Type B pancreatic cell (in vitro differentiated cells): ENCODE results near the gene EDN3. TPM values are rescaled to one million over a fixed set of nuclear protein-coding genes. Genes with fewer than 3 reads are reported as not detected.
A peak's percentile ranks its signal among the peaks of the same experiment; 100 is the strongest.

Experiments used
- DNase-seq: peaks from one replicate; pipeline ENCODE4 v3.0.0; 2021; ENCODE audit warnings: mixed read lengths; ENCODE audit not compliant: unreplicated experiment; ENCODE audit errors: extremely low spot score
- H3K27ac Mint-ChIP-seq: 2 replicates; pipeline ENCODE4 v1.8.0; 2021; ENCODE audit warnings: mild to moderate bottlenecking, mixed read lengths
- H3K27me3 Mint-ChIP-seq: 2 replicates; pipeline ENCODE4 v1.8.0; 2021; ENCODE audit warnings: mixed read lengths
- H3K36me3 Mint-ChIP-seq: 2 replicates; pipeline ENCODE4 v1.8.0; 2021; ENCODE audit warnings: mixed read lengths
- H3K4me1 Mint-ChIP-seq: one replicate; pipeline ENCODE4 v1.8.0; 2021; ENCODE audit warnings: mixed read lengths; ENCODE audit not compliant: unreplicated experiment
- H3K4me3 Mint-ChIP-seq: 2 replicates; pipeline ENCODE4 v1.8.0; 2021; ENCODE audit warnings: mild to moderate bottlenecking, mixed read lengths
- H3K9me3 Mint-ChIP-seq: 2 replicates; pipeline ENCODE4 v1.8.0; 2021; ENCODE audit warnings: mixed read lengths
- total RNA-seq: library from RNA; stranded (reverse); gene quantifications from 2 replicates; pipeline ENCODE4 v1.2.1, GENCODE V29; 2021; ENCODE audit warnings: low replicate concordance
- TF ChIP-seq, protein P1 (sequence below): fragments of 200-600 bp; sonication (generic); conservative IDR thresholded peaks from 2 replicates; pipeline ENCODE4 v1.5.0; 2021; ENCODE audit warnings: antibody characterized with exemption, mild to moderate bottlenecking

EDN3 gene
- total RNA-seq, 1 donor from 2014 or later = 30.4 TPM

DNA sequence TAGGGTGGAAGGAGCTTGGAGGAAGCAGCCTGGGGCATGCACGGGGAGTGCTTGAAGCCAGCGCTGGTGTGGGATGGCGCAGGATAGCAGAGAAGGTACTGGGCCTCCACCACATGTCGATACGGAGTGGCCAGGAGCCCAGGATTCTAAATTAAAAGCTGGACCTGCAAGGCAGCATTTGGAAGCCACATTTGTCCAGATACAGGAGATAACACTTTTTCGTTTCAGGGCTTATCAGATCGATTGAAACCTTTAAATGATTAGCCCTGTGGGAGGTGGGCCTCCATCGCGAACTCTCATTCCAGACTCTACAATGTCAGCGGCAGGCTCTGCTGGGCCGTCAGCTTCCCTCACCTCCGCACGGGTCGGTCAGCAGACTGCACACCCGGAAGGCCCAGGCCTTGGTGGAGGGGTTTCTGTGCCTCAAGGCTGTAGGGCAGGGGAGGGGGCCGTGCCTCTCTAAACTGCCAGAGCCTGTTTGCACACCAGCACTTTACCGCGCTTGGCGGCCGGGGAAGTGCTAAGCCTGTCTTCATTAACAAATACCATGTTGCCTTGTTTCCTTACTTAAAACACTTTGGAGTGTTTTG, 17.9 kb downstream of the EDN3 start:
- peak overlapping the region; percentile 23 for H3K27ac Mint-ChIP-seq
- TF ChIP-seq, protein P1, sequence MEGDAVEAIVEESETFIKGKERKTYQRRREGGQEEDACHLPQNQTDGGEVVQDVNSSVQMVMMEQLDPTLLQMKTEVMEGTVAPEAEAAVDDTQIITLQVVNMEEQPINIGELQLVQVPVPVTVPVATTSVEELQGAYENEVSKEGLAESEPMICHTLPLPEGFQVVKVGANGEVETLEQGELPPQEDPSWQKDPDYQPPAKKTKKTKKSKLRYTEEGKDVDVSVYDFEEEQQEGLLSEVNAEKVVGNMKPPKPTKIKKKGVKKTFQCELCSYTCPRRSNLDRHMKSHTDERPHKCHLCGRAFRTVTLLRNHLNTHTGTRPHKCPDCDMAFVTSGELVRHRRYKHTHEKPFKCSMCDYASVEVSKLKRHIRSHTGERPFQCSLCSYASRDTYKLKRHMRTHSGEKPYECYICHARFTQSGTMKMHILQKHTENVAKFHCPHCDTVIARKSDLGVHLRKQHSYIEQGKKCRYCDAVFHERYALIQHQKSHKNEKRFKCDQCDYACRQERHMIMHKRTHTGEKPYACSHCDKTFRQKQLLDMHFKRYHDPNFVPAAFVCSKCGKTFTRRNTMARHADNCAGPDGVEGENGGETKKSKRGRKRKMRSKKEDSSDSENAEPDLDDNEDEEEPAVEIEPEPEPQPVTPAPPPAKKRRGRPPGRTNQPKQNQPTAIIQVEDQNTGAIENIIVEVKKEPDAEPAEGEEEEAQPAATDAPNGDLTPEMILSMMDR = no peak
- peak overlapping the region; percentile 21 for H3K4me3 Mint-ChIP-seq
- no peaks in the 10 kb centered on the region for H3K9me3 Mint-ChIP-seq
- H3K4me1 Mint-ChIP-seq = peaks cover 63% of the 10 kb centered on the region
- peaks cover 10% of the 10 kb centered on the region for H3K36me3 Mint-ChIP-seq
- DNase-seq = no peak
- peaks cover 27% of the 10 kb centered on the region for H3K27me3 Mint-ChIP-seq

DNA sequence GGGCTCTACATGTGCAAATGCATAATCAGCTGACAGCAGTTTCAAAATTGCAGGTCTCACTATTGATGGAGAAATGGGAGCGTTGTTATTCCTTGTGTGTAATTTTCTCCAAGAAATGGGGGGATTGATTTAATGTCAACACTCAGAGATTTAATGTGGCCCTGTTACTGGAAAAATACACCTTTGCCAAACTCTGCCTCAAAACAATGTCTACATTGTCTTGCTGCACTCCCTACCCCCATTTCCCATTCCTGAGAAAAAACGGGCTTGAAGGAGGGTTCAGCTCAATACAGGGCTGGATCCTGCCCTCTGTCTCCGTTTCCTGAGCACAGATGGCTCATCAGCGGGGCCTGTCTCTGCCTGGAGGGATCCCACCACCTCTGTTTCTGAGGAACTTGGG, 18.4 kb downstream of the EDN3 start:
- H3K9me3 Mint-ChIP-seq = no peaks in the 10 kb centered on the region
- TF ChIP-seq, protein P1 = no peak
- H3K4me3 Mint-ChIP-seq = peak overlapping the region; percentile 34
- H3K27ac Mint-ChIP-seq = no peak overlapping the region
- peaks cover 64% of the 10 kb centered on the region for H3K4me1 Mint-ChIP-seq
- no peak for DNase-seq
- H3K36me3 Mint-ChIP-seq = peaks cover 10% of the 10 kb centered on the region
- H3K27me3 Mint-ChIP-seq = peaks cover 30% of the 10 kb centered on the region

DNA sequence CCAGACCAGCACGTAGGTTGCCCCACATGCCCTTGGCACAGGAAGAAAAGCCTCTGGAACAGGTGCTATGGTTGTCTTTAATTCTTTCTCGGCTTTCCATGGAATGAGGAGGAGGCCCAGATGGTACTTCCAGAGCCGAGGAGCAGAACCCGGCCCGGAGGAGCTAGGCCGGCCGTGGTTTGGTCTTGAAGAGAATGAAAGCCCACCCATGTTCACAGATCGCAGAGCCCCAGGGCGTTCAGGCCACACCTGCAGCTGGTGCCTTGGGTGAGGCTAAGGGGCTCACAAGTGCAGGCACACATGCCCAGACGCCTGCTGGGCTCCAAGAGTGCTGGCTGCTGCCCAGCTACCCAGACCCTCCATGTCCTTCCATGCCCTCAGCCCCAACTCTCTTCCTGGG, 20.0 kb downstream of the EDN3 start:
- H3K27me3 Mint-ChIP-seq = peaks cover 38% of the 10 kb centered on the region
- no peak for DNase-seq
- H3K4me1 Mint-ChIP-seq = peaks cover 62% of the 10 kb centered on the region
- peaks cover 10% of the 10 kb centered on the region for H3K36me3 Mint-ChIP-seq
- no peak overlapping the region for H3K4me3 Mint-ChIP-seq
- no peak overlapping the region for H3K27ac Mint-ChIP-seq
- H3K9me3 Mint-ChIP-seq = no peaks in the 10 kb centered on the region
- TF ChIP-seq, protein P1 = no peak

DNA sequence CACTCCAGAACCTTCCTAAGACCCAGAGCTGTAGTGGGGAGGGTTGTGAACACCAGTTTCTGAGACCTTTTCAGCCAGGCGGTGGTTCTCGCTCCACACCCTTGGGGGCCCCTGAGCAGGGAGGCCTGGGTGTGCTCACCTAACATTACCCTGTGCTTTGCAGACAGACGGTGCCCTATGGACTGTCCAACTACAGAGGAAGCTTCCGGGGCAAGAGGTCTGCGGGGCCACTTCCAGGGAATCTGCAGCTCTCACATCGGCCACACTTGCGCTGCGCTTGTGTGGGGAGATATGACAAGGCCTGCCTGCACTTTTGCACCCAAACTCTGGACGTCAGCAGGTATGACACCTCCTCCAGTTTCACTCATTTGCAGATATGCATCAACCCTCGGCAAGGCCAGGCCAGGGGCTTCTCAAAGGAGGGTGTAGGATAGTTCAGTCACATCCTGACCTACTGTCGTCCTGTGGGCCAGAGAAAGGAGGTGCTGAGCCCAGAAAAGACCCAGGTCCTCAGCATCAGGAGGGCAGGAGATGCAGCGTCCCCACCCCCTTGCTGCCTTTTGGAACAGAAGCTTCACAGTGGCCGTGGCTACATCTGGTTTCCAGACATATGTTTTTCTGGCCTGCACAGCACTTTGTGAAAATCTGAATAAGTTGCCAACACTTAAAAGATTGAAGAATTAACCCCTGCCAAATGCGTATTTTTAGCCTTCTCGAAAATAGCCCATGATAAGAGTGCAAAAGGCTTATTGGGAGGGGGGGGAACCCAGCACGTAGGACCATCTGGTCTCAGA, 20.6 kb downstream of the EDN3 start:
- TF ChIP-seq, protein P1 = no peak
- Mint-ChIP-seq H3K4me1 (peaks cover 67% of the 10 kb centered on the region), H3K9me3 (no peaks in the 10 kb centered on the region), H3K4me3 (no peak overlapping the region), H3K36me3 (peaks cover 10% of the 10 kb centered on the region), H3K27me3 (peaks cover 44% of the 10 kb centered on the region), H3K27ac (no peak overlapping the region)
- no peak for DNase-seq

DNA sequence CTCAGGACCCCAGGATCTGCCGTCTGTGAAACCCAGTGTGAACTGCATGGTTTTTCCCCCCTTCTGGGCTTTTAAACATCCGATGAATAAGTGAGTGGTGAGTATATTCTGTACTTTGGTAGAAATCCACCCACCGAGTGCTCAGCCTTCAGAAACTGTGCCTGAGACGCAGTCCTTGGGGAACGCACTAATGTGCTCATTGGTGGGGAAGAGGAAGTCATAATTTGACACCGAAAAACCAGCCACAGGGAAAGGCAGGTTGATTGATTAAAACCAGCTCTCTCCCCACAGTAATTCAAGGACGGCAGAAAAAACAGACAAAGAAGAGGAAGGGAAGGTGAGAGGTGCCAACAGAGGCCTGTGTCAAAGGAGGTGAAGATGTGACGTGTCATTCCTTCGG, 21.7 kb downstream of the EDN3 start:
- Mint-ChIP-seq H3K27me3 (peaks cover 42% of the 10 kb centered on the region), H3K27ac (no peak overlapping the region), H3K4me1 (peaks cover 62% of the 10 kb centered on the region), H3K4me3 (peak overlapping the region; percentile 53), H3K36me3 (peaks cover 1% of the 10 kb centered on the region), H3K9me3 (no peaks in the 10 kb centered on the region)
- TF ChIP-seq, protein P1 = no peak
- DNase-seq = no peak
